AG09309 (cell line): ENCODE data around the gene RXRA.

ENCODE experiments used
- DNase-seq: peaks from one replicate; pipeline ENCODE4 v3.0.0-alpha.2; 2010; ENCODE audit warnings: low read depth
- H3K4me3 ChIP-seq: 2 replicates; pipeline ENCODE4 v1.5.1; 2011; ENCODE audit warnings: mild to moderate bottlenecking, low read depth, low read length, moderate library complexity; ENCODE audit not compliant: control insufficient read depth
- TF ChIP-seq, protein P1 (sequence below): IDR thresholded peaks from 2 replicates; pipeline ENCODE4 v1.5.1; 2011; ENCODE audit warnings: mild to moderate bottlenecking, low read depth, low read length, inconsistent platforms; ENCODE audit not compliant: insufficient read depth, control insufficient read depth; ENCODE audit errors: missing control alignments

Gene RXRA

DNA sequence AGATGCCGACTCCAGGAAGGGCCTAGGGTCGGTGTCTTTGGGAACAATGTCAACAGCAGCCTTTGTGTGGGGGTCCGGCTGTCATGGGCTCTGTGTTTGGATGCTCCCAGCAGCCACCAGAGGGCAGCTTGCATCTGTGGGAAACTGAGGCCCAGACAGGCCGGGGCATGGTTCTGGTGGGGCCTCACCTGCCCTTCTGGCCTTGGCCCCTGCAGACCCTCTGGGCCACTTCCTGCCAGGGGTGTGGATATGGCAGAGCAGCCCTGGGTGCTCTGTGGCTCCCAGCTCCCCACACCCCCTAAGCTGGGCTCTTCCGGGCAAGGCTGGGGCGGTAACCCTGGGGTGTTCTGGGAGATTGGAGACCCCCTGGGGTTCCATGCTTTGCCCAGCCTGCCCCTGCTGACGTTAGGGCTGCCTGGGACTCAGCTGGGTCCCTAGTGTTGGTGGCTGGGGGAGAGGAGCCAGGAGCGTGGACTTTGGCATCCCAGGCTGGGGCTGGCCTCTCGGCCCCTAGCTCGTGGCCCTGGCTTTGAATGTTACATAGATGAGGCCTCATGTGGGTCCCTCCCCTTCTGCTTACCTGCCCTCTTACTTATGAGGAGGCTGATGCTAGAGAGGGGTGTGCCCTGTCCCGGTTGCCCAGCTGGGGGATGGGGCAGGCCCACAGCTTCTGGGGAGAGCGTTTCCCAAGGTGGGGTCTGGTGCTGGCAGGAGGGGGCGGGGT is 38.3 kb downstream of the RXRA start:
- TF ChIP-seq, protein P1, sequence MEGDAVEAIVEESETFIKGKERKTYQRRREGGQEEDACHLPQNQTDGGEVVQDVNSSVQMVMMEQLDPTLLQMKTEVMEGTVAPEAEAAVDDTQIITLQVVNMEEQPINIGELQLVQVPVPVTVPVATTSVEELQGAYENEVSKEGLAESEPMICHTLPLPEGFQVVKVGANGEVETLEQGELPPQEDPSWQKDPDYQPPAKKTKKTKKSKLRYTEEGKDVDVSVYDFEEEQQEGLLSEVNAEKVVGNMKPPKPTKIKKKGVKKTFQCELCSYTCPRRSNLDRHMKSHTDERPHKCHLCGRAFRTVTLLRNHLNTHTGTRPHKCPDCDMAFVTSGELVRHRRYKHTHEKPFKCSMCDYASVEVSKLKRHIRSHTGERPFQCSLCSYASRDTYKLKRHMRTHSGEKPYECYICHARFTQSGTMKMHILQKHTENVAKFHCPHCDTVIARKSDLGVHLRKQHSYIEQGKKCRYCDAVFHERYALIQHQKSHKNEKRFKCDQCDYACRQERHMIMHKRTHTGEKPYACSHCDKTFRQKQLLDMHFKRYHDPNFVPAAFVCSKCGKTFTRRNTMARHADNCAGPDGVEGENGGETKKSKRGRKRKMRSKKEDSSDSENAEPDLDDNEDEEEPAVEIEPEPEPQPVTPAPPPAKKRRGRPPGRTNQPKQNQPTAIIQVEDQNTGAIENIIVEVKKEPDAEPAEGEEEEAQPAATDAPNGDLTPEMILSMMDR, result peak; percentile 2
- no peak overlapping the region for H3K4me3 ChIP-seq
- no peak for DNase-seq

DNA sequence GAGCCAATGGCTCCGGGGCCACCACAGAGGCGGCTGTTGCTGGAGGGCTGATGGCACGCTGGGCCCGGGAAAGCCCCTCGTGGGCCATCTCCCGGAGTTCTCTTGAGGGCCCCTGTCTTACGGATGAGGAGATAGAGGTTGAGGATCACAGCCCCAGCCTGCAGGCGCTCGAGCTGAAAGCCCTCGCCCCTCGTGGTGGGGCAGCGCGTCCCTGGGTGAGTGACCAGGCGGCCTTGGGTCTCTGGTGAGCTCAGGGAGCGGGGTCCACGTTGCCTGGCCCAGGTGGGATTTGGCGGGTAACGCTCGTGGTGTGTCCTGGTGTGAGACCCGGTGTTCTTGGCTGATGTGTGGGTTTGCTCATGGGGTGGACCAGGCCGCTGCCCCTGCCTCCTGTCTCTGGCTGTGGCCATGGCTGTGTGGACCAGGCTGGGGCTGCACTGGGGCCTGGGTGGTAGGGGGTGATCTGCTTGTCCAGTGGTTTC is 38.9 kb downstream of the RXRA start:
- TF ChIP-seq, protein P1, result no peak
- DNase-seq, result no peak
- H3K4me3 ChIP-seq, result no peak overlapping the region

DNA sequence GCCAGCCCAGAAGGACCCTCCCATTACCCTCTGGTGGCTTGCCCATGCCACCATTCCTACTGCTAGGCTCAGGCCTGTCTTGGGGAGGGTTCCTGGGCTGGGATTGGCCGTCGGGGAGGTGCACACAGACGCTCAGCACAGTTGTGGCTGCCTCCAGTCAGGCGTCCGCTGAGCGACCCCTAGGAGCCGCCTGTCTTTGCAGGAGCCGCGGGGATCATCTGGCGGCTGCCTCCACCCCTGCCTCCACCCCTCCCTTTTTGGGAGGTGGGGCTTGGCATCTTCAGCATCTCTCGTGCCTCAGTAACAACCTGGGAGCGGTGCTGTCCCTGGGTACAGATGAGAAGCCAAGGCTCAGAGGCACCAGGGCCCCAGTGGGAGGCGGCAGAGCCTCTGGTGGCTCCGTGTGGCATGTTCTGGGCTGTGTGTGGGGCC is 39.6 kb downstream of the RXRA start:
- no peak for DNase-seq
- H3K4me3 ChIP-seq, result no peak overlapping the region
- TF ChIP-seq, protein P1, result no peak

GRCh38 chr9:134366223-134367031 is 40.2 kb downstream of the RXRA start:
- no peak overlapping the region for H3K4me3 ChIP-seq
- TF ChIP-seq, protein P1, result no peak
- peak; percentile 75 for DNase-seq

GRCh38 chr9:134367061-134367460 is 40.8 kb downstream of the RXRA start:
- DNase-seq, result no peak
- TF ChIP-seq, protein P1, result no peak
- no peak overlapping the region for H3K4me3 ChIP-seq

DNA sequence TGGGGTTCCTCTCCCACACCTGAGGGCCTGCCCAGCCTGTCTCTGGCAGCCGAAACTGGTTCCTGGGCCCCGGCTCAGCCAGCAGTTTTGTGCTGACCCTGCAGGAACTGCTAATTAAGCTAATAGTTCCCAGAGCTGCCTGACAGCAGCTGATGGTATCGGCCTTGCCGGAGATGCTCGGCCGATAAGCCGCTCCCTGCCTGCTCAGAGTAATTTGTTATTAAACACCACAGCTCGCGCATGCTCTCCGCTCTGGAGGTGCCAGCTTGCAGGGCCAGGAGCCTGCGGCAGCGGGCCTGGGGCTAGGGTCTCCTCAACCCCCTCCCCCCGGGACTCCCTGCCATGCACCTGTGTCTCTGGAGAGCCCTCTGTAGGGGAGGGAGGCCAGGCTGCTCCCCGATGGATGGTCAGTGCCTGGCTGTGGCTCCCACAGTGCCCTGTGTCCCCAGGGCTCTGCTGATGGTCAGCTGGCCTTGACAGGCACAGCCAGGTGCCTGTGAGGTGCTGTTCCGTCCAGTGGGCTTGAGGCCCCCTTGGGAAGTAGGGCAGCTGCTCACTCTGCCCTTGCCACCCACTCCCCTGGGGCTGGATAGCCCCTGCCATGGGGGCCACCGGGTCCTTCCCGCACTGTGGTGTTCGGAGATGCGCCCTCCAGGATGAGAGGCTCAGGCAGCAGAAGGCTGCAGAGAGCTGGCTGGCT is 41.7 kb downstream of the RXRA start:
- H3K4me3 ChIP-seq, result no peak overlapping the region
- no peak for DNase-seq
- TF ChIP-seq, protein P1, result no peak
